Left ventricle myocardium inferior (tissue), 1 donor: Measurements from ENCODE around the gene PF4V1. TPM values are rescaled to one million over a fixed set of nuclear protein-coding genes. Genes with fewer than 3 reads are reported as not detected.

Source experiments
- DNase-seq: peaks from one replicate; pipeline ENCODE4 v3.0.0-alpha.2; 2020
- H3K27ac ChIP-seq: fragments of 200-600 bp; replicated peaks from 2 replicates; pipeline ENCODE4 v1.8.0; 2021
- H3K27me3 ChIP-seq: fragments of 200-600 bp; 2 replicates; pipeline ENCODE4 v1.8.0; 2021; ENCODE audit warnings: low read depth
- H3K36me3 ChIP-seq: fragments of 200-600 bp; 2 replicates; pipeline ENCODE4 v1.8.0; 2021
- H3K4me1 ChIP-seq: fragments of 200-600 bp; 2 replicates; pipeline ENCODE4 v1.8.0; 2021
- H3K4me3 ChIP-seq: fragments of 200-600 bp; 2 replicates; pipeline ENCODE4 v1.8.0; 2021; ENCODE audit warnings: mild to moderate bottlenecking, moderate library complexity
- H3K9me3 ChIP-seq: fragments of 200-600 bp; replicated peaks from 2 replicates; pipeline ENCODE4 v1.8.0; 2021
- intact Hi-C: fragments of 100-400 bp; cut with micrococcal nuclease; formaldehyde crosslinking; loops from one replicate; pipeline ENCODE4 v1.11.0; 2022
- total RNA-seq: library from RNA; stranded (reverse); fragmentation: NEBNext Ultra II Directional; extraction: Animal tissue kit (Norgen Biotek cat#: 25700); gene quantifications from one replicate; pipeline ENCODE4 v1.2.1, GENCODE V29; 2021
- TF ChIP-seq, protein P1 (sequence below): fragments of 200-600 bp; IDR thresholded peaks from 2 replicates; pipeline ENCODE4 v1.8.0; 2021; ENCODE audit warnings: antibody characterized with exemption, mild to moderate bottlenecking, borderline replicate concordance
- donor health status: DM: no; HTN: yes; CAD: no; lungs with severe emphysema.

The PF4V1 gene
- total RNA-seq, 1 donor from 2014 or later = not detected

DNA sequence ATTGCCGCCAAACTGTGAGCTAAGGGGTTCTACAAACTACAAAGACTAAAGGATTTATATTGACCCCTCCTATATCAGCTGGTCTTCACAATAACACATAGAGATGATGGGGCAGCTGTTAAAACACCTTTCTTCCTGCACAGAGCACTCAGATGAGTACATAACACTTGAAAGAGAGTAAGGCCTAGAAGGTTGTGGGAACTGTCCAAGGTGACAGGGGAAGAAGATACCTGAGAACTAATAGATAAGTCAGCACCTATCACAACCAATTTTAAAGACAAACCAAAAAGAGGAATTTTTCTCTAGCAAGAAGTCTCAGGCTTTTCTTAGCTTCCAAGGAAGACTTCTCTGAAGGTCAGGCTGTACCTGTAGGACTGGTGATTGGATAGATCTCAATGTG, 35.8 kb upstream of the PF4V1 start:
- intact Hi-C loops = no loop called here
- H3K27me3 ChIP-seq = no peaks in the 10 kb centered on the region
- no peaks in the 10 kb centered on the region for H3K9me3 ChIP-seq
- no peaks in the 10 kb centered on the region for H3K36me3 ChIP-seq
- TF ChIP-seq, protein P1, sequence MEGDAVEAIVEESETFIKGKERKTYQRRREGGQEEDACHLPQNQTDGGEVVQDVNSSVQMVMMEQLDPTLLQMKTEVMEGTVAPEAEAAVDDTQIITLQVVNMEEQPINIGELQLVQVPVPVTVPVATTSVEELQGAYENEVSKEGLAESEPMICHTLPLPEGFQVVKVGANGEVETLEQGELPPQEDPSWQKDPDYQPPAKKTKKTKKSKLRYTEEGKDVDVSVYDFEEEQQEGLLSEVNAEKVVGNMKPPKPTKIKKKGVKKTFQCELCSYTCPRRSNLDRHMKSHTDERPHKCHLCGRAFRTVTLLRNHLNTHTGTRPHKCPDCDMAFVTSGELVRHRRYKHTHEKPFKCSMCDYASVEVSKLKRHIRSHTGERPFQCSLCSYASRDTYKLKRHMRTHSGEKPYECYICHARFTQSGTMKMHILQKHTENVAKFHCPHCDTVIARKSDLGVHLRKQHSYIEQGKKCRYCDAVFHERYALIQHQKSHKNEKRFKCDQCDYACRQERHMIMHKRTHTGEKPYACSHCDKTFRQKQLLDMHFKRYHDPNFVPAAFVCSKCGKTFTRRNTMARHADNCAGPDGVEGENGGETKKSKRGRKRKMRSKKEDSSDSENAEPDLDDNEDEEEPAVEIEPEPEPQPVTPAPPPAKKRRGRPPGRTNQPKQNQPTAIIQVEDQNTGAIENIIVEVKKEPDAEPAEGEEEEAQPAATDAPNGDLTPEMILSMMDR = no peak
- no peak for DNase-seq
- H3K4me3 ChIP-seq = no peak overlapping the region
- H3K4me1 ChIP-seq = no peaks in the 10 kb centered on the region
- H3K27ac ChIP-seq = no peak overlapping the region

DNA sequence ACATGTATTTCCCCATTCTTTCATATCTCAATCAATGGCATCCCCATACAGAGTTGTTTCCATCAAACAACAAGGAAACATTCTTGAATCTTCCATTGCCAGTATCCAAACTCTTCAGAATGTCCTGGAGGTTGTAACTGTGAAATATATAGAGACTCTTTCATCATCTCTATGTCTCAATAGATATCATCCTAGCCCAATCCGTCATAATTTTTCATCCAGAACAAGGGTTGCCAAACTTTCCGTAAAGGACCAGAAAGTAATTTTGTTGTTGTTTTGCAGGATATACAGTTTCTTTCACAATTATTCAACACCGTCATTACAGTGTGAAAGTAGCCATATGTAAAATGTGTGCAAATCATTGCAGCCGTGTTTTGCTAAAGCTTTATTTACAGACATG, 31.8 kb upstream of the PF4V1 start:
- Histone ChIP-seq H3K9me3 (no peaks in the 10 kb centered on the region), H3K36me3 (no peaks in the 10 kb centered on the region), H3K4me3 (no peak overlapping the region), H3K27me3 (no peaks in the 10 kb centered on the region), H3K4me1 (no peaks in the 10 kb centered on the region), H3K27ac (no peak overlapping the region)
- no peak for DNase-seq
- TF ChIP-seq, protein P1 = no peak
- intact Hi-C loops = no loop called here

DNA sequence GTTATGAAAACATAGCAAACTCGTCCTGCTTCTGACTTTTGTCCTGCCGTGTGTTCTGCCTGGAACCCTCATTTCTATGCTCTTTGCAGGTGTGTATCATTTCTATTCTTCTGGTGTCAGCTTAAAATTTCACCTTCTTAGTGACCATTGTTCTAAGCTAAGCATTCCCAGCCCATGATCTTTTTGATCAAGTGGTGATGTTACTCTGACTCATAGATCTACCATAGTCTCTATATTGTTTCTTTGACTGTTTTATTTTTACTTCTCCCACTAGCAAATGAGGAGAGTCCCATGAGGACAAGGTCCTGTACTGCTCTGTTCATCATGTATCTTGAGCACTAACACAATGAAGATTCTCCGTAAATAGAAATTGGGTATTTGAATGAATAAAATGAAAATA, 30.7 kb upstream of the PF4V1 start:
- no peak overlapping the region for H3K4me3 ChIP-seq
- no peak overlapping the region for H3K27ac ChIP-seq
- no peak for DNase-seq
- H3K27me3 ChIP-seq = no peaks in the 10 kb centered on the region
- H3K36me3 ChIP-seq = no peaks in the 10 kb centered on the region
- intact Hi-C loops = no loop called here
- peaks cover 4% of the 10 kb centered on the region for H3K9me3 ChIP-seq
- no peaks in the 10 kb centered on the region for H3K4me1 ChIP-seq
- TF ChIP-seq, protein P1 = no peak

DNA sequence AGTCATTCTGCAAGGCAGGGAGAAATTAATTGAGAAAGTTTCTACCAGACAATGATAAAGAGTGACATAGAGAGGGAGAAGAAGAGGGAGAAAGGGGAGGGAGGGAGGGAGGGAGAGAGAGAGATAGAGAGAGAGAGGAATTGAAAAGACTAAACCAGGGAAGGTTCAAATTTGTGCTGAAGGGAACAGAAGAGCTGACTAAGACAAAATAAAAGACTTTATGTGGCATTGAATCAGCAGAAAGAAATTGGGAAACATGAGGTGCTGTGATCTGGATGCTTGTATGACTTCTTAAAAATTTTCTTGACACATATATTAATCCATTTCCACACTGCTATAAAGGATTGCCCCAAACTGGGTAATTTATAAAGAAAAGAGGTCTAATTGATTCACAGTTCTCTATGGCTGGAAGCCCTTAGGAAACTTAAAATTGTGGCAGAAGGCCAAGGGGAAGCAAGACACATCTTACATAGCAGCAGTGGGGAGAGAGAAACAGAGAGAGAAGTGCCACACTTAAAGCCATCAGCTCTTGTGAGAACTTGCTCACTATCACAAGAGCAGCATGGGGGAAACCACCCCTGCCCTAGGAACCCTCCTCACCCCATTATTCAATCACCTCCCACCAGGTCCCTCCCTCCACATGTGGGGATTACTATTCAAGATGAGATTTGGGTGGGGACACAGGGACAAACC, 30.1 kb upstream of the PF4V1 start:
- Histone ChIP-seq H3K27me3 (no peaks in the 10 kb centered on the region), H3K9me3 (peaks cover 9% of the 10 kb centered on the region), H3K27ac (no peak overlapping the region), H3K36me3 (no peaks in the 10 kb centered on the region), H3K4me3 (no peak overlapping the region), H3K4me1 (no peaks in the 10 kb centered on the region)
- intact Hi-C loops = no loop called here
- TF ChIP-seq, protein P1 = no peak
- DNase-seq = no peak

DNA sequence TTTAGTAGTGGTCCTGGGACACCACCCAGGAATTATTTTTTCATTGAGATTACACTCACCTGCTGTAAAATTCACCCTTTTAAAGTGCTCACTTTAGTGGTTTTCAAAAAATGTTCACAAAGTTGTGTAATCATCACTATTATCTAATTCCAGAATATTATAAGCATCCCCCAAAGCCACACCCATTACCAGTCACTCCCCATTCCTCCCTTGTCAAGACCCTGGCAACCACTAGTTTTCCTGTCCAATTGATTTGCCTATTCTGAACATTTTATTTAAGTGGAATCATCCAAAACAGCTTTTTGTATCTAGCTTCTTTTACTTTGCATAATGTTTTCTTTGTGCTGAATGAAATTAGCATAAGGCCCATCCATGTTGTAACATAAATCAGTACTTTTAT, 29.3 kb upstream of the PF4V1 start:
- TF ChIP-seq, protein P1 = no peak
- no peak for DNase-seq
- peaks cover 11% of the 10 kb centered on the region for H3K9me3 ChIP-seq
- intact Hi-C loops = no loop called here
- no peak overlapping the region for H3K4me3 ChIP-seq
- no peak overlapping the region for H3K27ac ChIP-seq
- H3K36me3 ChIP-seq = no peaks in the 10 kb centered on the region
- H3K4me1 ChIP-seq = no peaks in the 10 kb centered on the region
- H3K27me3 ChIP-seq = no peaks in the 10 kb centered on the region

DNA sequence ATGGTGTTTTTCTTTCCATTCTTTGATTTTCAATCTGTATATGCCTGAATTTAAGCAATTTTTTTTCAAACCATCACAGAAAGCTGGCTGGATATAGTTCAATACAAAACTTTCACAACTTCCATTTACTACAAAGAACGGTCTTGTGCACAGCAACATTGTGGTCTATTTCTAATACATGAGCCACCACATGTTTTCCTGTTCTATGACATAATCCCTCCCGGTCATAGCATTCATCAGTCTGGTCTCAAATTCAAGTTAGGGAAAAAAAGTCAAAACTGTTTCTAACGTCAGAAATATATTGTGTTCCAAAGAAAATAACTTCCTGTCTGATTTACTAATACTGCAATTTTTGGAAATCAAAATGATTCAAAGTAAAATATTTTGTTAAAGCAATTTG, 24.1 kb upstream of the PF4V1 start:
- no peak for DNase-seq
- intact Hi-C loops = no loop called here

More for the DNA sequence above, 24.1 kb upstream of the PF4V1 start:
- Histone ChIP-seq H3K27me3 (no peaks in the 10 kb centered on the region), H3K4me1 (no peaks in the 10 kb centered on the region), H3K36me3 (no peaks in the 10 kb centered on the region), H3K4me3 (no peak overlapping the region), H3K27ac (no peak overlapping the region), H3K9me3 (peaks cover 11% of the 10 kb centered on the region)
- TF ChIP-seq, protein P1 = no peak
